ENCODE measurements around the gene RFX6. TPM values are rescaled to one million over a fixed set of nuclear protein-coding genes. Genes with fewer than 3 reads are reported as not detected.

RFX6 gene
- total RNA-seq, 2 experiments from 2014 or later = not detected

DNA sequence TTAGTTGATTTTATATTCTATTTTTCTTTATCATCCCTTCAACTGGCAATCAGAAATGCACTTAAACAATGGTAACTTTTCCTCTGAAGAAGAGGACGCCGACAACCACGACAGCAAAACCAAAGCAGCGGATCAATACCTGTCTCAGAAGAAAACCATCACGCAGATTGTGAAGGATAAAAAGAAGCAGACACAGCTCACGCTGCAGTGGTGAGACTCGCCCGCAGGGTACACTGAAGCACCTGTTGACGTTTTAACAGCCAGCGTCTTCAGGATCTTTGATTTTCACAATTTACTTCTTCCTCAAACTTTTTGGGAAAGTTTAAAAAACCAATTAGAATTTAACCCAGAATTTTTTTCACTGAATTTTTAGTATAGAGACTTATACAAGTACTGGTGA lies 701 bp downstream of the RFX6 start:
- CTCF ChIA-PET = no interaction called here
- peaks cover 28% of the 10 kb centered on the region for H3K27me3 Mint-ChIP-seq
- H3K27ac Mint-ChIP-seq = no peak overlapping the region
- no peaks in the 10 kb centered on the region for H3K36me3 Mint-ChIP-seq (ENCODE audit: low read depth)
- DNase-seq = no peak
- no peak overlapping the region for H3K4me3 Mint-ChIP-seq
- H3K4me1 Mint-ChIP-seq = peaks cover 7% of the 10 kb centered on the region
- no peaks in the 10 kb centered on the region for H3K9me3 Mint-ChIP-seq
- POLR2A ChIA-PET = no interaction called here

- H3K36me3 Mint-ChIP-seq (ENCODE audit: low read depth) = no peaks in the 10 kb centered on the region
- no peak overlapping the region for H3K27ac Mint-ChIP-seq
- CTCF ChIA-PET = no interaction called here
- H3K4me1 Mint-ChIP-seq = peaks cover 5% of the 10 kb centered on the region
- peaks cover 15% of the 10 kb centered on the region for H3K27me3 Mint-ChIP-seq
- POLR2A ChIA-PET = no interaction called here
- DNase-seq = no peak
- H3K9me3 Mint-ChIP-seq = no peaks in the 10 kb centered on the region
- no peak overlapping the region for H3K4me3 Mint-ChIP-seq
These were observed 4.2 kb downstream of the RFX6 start for GRCh38 chr6:116881236-116881635.

DNA sequence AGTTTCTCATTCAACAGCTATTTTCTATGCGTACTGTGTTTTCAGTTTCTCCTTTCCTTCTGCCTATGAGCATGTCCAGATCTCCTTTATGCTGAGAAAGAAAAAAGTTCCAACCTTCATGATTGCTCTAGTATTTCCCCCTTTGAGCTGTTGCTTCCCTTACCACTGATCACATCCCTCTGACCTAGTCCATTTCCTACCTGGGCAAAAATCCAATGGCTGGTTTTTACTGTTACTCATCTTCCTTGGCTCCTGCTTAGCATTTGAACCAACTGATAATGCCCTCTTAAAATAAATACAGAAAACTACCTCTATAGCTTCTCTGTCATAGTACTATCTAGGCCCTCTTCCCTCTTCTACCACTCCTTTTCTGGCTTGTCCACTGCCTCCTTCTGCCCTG lies 6.0 kb downstream of the RFX6 start:
- Mint-ChIP-seq H3K27me3 (peaks cover 3% of the 10 kb centered on the region), H3K4me1 (no peaks in the 10 kb centered on the region), H3K9me3 (no peaks in the 10 kb centered on the region), H3K36me3 (ENCODE audit: low read depth) (no peaks in the 10 kb centered on the region), H3K4me3 (no peak overlapping the region), H3K27ac (no peak overlapping the region)
- POLR2A ChIA-PET = no interaction called here
- no peak for DNase-seq
- CTCF ChIA-PET = no interaction called here

GRCh38 chr6:116884530-116884929 lies 7.5 kb downstream of the RFX6 start:
- no peaks in the 10 kb centered on the region for H3K4me1 Mint-ChIP-seq
- no peak overlapping the region for H3K4me3 Mint-ChIP-seq
- no peaks in the 10 kb centered on the region for H3K9me3 Mint-ChIP-seq
- H3K36me3 Mint-ChIP-seq (ENCODE audit: low read depth) = no peaks in the 10 kb centered on the region
- POLR2A ChIA-PET = no interaction called here
- no peak overlapping the region for H3K27ac Mint-ChIP-seq
- no peak for DNase-seq
- H3K27me3 Mint-ChIP-seq = peaks cover 2% of the 10 kb centered on the region
- CTCF ChIA-PET = no interaction called here

DNA sequence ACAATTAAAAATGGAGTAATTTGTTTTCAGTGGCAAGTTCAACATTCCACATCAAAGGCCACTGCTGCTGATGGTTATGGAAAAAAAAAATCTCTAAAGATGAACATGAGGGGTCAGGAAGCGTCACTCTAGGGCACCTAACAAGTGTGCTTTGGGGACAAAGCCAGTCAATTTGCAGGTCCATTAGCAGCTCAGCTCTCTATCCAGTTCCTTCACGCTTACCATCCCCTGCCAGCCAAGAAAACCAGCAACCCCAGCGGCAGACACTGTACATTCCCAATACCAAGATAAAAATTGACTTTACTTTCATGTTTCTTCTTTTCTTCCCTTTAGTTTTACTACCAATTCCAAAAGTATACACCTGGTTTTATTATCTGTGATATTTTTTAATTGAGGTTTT lies 10.1 kb downstream of the RFX6 start:
- ChIA-PET POLR2A (no interaction called here), CTCF (no interaction called here)
- Mint-ChIP-seq H3K36me3 (ENCODE audit: low read depth) (no peaks in the 10 kb centered on the region), H3K4me3 (no peak overlapping the region), H3K9me3 (no peaks in the 10 kb centered on the region), H3K4me1 (no peaks in the 10 kb centered on the region), H3K27me3 (peaks cover 2% of the 10 kb centered on the region), H3K27ac (no peak overlapping the region)
- DNase-seq = no peak

GRCh38 chr6:116887894-116888293 lies 10.9 kb downstream of the RFX6 start:
- H3K9me3 Mint-ChIP-seq = no peaks in the 10 kb centered on the region
- CTCF ChIA-PET = no interaction called here

GRCh38 chr6:116888732-116889360 lies 11.8 kb downstream of the RFX6 start:
- Mint-ChIP-seq H3K4me3 (no peak overlapping the region), H3K4me1 (no peaks in the 10 kb centered on the region), H3K36me3 (ENCODE audit: low read depth) (no peaks in the 10 kb centered on the region), H3K27me3 (peaks cover 2% of the 10 kb centered on the region), H3K9me3 (no peaks in the 10 kb centered on the region), H3K27ac (no peak overlapping the region)
- CTCF ChIA-PET = no interaction called here
- POLR2A ChIA-PET = no interaction called here
- DNase-seq = no peak

More at GRCh38 chr6:116887894-116888293, 10.9 kb downstream of the RFX6 start:
- POLR2A ChIA-PET = no interaction called here
- H3K36me3 Mint-ChIP-seq (ENCODE audit: low read depth) = no peaks in the 10 kb centered on the region
- H3K4me1 Mint-ChIP-seq = no peaks in the 10 kb centered on the region
- peaks cover 2% of the 10 kb centered on the region for H3K27me3 Mint-ChIP-seq
- no peak for DNase-seq
- H3K27ac Mint-ChIP-seq = no peak overlapping the region
- no peak overlapping the region for H3K4me3 Mint-ChIP-seq

DNA sequence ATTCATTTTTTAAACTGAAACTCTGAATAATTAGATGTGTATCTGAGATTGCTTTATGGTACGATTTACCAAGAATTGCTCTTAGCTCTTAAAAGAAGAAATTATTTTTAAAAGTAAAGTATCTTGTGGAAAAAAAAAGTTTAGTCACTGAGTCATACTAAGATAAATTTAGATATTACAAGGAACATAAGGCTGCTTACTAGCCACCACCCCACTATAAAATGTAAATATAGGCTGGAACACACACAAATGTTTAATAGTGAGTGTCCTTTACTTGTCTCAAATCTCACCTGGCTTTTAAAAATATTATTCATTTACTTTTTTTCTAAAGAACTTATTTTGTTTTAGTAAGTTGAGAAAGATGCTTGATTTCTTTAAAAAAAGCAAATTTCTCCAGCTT lies 17.6 kb downstream of the RFX6 start:
- H3K4me1 Mint-ChIP-seq = no peaks in the 10 kb centered on the region
- no peak overlapping the region for H3K4me3 Mint-ChIP-seq
- POLR2A ChIA-PET = no interaction called here
- H3K9me3 Mint-ChIP-seq = no peaks in the 10 kb centered on the region
- H3K27ac Mint-ChIP-seq = no peak overlapping the region
- DNase-seq = no peak
- H3K27me3 Mint-ChIP-seq = no peaks in the 10 kb centered on the region
- CTCF ChIA-PET = no interaction called here
- no peaks in the 10 kb centered on the region for H3K36me3 Mint-ChIP-seq (ENCODE audit: low read depth)

- Mint-ChIP-seq H3K36me3 (ENCODE audit: low read depth) (no peaks in the 10 kb centered on the region), H3K9me3 (no peaks in the 10 kb centered on the region), H3K4me3 (no peak overlapping the region), H3K4me1 (no peaks in the 10 kb centered on the region), H3K27me3 (no peaks in the 10 kb centered on the region), H3K27ac (no peak overlapping the region)
- CTCF ChIA-PET = no interaction called here
- DNase-seq = no peak
- POLR2A ChIA-PET = no interaction called here
These were observed 18.9 kb downstream of the RFX6 start for GRCh38 chr6:116895935-116896334.

DNA sequence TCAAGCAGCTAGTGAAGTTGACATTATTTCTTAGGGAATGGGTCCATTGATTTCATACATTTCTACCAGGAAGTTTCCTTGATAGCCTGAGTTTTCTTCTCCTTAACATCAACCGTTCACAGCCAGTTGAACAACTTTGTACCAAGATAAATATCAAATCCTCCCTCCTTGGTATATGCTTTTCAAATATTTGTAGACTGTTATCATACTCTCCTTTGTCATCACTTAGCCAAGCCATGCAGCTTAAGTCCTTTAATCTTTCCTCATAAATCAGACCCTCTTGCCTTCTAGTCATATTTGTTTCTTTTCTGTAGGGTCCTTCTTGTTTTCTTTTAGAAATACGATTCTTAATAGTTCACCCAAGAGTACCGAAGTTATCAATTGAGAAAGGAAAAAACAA lies 25.6 kb downstream of the RFX6 start:
- H3K27me3 Mint-ChIP-seq = no peaks in the 10 kb centered on the region
- H3K4me1 Mint-ChIP-seq = no peaks in the 10 kb centered on the region
- DNase-seq = no peak
- no peak overlapping the region for H3K27ac Mint-ChIP-seq
- POLR2A ChIA-PET = no interaction called here
- no peak overlapping the region for H3K4me3 Mint-ChIP-seq
- H3K36me3 Mint-ChIP-seq (ENCODE audit: low read depth) = no peaks in the 10 kb centered on the region
- CTCF ChIA-PET = no interaction called here
- H3K9me3 Mint-ChIP-seq = no peaks in the 10 kb centered on the region

GRCh38 chr6:116922853-116923548 lies 46.0 kb downstream of the RFX6 start:
- Mint-ChIP-seq H3K9me3 (no peaks in the 10 kb centered on the region), H3K27ac (no peak overlapping the region), H3K4me3 (no peak overlapping the region), H3K36me3 (ENCODE audit: low read depth) (no peaks in the 10 kb centered on the region), H3K27me3 (no peaks in the 10 kb centered on the region), H3K4me1 (no peaks in the 10 kb centered on the region)
- no peak for DNase-seq
- POLR2A ChIA-PET = no interaction called here
- CTCF ChIA-PET = no interaction called here

- Mint-ChIP-seq H3K4me3 (no peak overlapping the region), H3K27ac (no peak overlapping the region), H3K4me1 (no peaks in the 10 kb centered on the region), H3K9me3 (no peaks in the 10 kb centered on the region), H3K27me3 (no peaks in the 10 kb centered on the region), H3K36me3 (ENCODE audit: low read depth) (no peaks in the 10 kb centered on the region)
- CTCF ChIA-PET = no interaction called here
- no peak for DNase-seq
- POLR2A ChIA-PET = no interaction called here
These were observed 47.2 kb downstream of the RFX6 start for GRCh38 chr6:116924245-116924644.

DNA sequence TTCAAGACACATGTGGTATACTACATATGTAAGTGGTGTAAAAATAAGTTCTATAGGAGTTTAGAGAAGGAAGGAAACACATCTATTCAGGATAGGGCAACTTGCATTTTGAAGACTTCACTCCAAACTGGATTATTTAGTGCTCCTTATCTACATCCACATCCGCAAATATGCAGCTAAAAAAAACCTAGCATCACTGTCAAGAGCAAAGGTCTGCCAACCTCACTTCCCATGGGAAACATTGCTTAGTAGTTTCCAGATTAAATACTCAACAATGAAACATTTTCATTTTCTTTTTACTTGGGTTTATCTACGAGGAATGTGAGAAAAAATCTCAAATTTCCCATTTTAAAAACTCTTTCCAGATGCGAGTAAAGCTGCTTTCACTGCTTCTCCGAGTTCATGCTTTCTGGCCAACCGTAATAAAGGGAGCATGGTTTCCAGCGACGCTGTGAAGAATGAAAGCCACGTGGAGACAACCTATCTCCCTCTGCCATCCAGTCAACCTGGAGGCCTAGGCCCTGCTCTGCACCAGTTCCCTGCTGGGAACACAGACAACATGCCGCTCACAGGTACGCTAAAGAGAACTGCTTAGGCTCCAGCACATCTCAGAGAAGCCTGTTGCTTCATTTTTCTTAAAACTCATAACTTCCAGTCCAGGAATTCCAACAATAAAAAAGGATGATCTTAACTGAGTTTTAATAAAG lies 48.2 kb downstream of the RFX6 start:
- H3K36me3 Mint-ChIP-seq (ENCODE audit: low read depth) = no peaks in the 10 kb centered on the region
- no peak overlapping the region for H3K27ac Mint-ChIP-seq
- no peaks in the 10 kb centered on the region for H3K27me3 Mint-ChIP-seq
- POLR2A ChIA-PET = no interaction called here
- no peaks in the 10 kb centered on the region for H3K9me3 Mint-ChIP-seq
- CTCF ChIA-PET = no interaction called here
- no peaks in the 10 kb centered on the region for H3K4me1 Mint-ChIP-seq
- no peak overlapping the region for H3K4me3 Mint-ChIP-seq
- DNase-seq = no peak

DNA sequence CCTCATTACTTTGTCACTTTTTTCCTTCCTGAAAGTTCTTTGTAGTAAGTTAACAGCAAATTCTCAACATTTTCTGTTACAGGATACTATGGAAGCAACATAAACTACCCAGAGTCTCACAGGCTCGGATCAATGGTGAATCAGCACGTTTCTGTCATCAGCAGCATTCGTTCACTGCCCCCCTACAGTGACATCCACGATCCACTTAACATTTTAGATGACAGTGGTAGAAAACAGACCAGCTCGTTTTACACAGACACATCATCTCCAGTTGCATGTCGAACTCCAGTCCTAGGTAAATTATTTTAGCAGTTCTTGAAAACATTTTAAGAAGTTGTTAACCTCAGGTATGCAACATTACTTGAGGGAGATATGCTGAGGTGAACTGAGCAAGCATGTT lies 51.6 kb downstream of the RFX6 start:
- DNase-seq = no peak
- no peak overlapping the region for H3K4me3 Mint-ChIP-seq
- no peak overlapping the region for H3K27ac Mint-ChIP-seq
- ChIA-PET POLR2A (no interaction called here), CTCF (no interaction called here)
- no peaks in the 10 kb centered on the region for H3K4me1 Mint-ChIP-seq
- no peaks in the 10 kb centered on the region for H3K9me3 Mint-ChIP-seq
- no peaks in the 10 kb centered on the region for H3K27me3 Mint-ChIP-seq
- H3K36me3 Mint-ChIP-seq (ENCODE audit: low read depth) = no peaks in the 10 kb centered on the region

Measured in activated CD4-positive, alpha-beta memory T cell treated with anti-CD3 and anti-CD28 coated beads, Interleukin-2, amount 10 ng/mL, durations not matched to agents 7 days and 5 days (primary cell).